Gastroesophageal sphincter (tissue), 3 donors: ENCODE data around the gene CLIP3.

Source experiments
- CTCF ChIP-seq, 4 experiments: fragments of 200-600 bp in 2 of 4; fragments of 450-650 bp in 2 of 4; sonication (generic) in 1 of 4; IDR thresholded peaks; one replicate each; pipeline ENCODE4 v1.5.1; 2017 to 2019; ENCODE audit warnings: antibody characterized with exemption in 4 of 4, mild to moderate bottlenecking in 2 of 4, moderate library complexity in 2 of 4
- POLR2AphosphoS5 ChIP-seq: sonication (generic); formaldehyde crosslinking; IDR thresholded peaks from one replicate; pipeline ENCODE4 v1.6.1; 2017; ENCODE audit warnings: antibody characterized with exemption

GRCh38 chr19:36010402-36010801, 22.3 kb downstream of the CLIP3 start:
- TF ChIP-seq CTCF (IDR thresholded peaks at IDR 0.05): no peak
- no peak for TF ChIP-seq POLR2AphosphoS5
